Measurements from ENCODE around the gene XRCC1. TPM values are rescaled to one million over a fixed set of nuclear protein-coding genes. Genes with fewer than 3 reads are reported as not detected.

Gene XRCC1
- polyA plus RNA-seq, 1 donor from 2014 or later, result 23.6 TPM

DNA sequence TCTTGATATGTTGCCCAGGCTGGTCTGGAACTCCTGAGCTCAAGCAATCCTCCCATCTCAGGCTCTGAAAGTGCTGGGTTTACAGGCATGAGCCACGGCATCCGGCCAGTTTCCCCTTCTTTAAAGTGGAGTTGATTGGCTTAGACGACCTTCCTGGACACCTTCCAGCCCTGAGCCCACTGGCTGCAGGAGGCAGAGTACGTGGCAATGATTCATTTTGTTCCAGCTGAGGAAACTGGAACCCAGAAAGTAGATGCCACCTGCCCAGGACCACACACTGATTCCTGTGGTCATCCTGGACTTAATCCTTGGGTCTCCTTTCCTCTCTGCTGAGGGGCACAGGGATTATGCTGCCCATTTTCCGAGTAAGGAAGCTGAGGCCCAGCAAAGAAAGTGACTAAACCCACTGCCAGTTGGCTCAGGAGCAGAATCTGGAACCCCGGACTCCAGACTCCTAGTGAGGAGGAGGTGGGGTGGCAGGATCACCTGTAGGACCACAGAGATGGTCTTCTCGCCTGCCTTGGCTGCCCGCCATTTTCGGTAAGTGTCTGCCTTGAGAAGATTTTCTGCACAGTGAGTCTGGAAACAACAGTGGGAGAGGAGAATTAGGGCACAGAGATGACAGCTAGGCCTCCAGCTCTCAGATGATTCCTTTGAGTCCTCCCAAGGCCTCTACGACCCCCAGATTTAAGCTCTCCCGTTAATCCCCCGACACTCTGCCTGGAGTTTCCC is 737 bp downstream of the XRCC1 start:
- peaks cover 16 to 25% (median 22%) of the 10 kb centered on the region in 3 donors for H3K4me1 Mint-ChIP-seq
- H3K9me3 Mint-ChIP-seq, result no peaks in the 10 kb centered on the region
- H3K27ac Mint-ChIP-seq, result peak overlapping the region; percentile 97 to 99 (median 97)
- peak overlapping the region; percentile 93 to 99 (median 98) for H3K4me3 Mint-ChIP-seq
- H3K27me3 Mint-ChIP-seq, result peaks cover 3% of the 10 kb centered on the region
- H3K36me3 Mint-ChIP-seq, result peaks cover 3% of the 10 kb centered on the region

- no peaks in the 10 kb centered on the region for H3K9me3 Mint-ChIP-seq
- H3K4me3 Mint-ChIP-seq, result peak overlapping the region in 3 of 4 donors; percentile 23 to 60 (median 39)
- peaks cover 3% of the 10 kb centered on the region for H3K36me3 Mint-ChIP-seq
- H3K27me3 Mint-ChIP-seq, result no peaks in the 10 kb centered on the region
- H3K27ac Mint-ChIP-seq, result peak overlapping the region in 2 of 3 donors; percentile 39 to 53
- peaks cover 14 to 26% (median 22%) of the 10 kb centered on the region in 3 donors for H3K4me1 Mint-ChIP-seq
Observed at GRCh38 chr19:43572171-43572588, 3.1 kb downstream of the XRCC1 start.

DNA sequence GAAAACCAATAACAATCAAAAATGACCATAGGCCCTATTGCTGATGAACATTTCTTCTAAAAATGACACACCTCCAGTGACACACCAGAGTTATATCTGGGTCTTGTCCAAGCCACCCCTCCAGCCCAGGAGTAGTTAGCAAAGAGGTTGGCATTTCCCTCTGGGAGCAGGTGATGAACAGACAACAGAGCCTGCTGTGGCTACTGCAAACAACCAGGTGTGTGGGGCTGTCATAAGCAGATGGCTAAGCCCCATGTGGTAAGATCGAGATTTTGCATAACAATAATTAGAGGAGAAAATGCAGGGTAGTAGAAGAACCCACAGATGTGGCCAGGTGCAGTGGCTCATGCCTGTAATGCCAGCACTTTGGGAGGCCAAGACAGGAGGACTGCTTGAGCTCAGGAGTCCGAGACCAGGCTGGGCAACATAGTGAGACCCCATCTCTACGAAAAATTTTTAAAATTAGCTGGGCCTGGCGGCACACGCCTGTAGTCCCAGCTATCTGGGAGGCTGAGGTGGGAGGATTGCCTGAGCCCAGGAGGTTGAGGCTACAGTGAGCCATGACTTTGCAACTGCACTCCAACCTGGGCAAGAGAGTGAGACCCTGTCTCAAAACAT is 5.0 kb downstream of the XRCC1 start:
- H3K4me3 Mint-ChIP-seq, result peak overlapping the region in 3 of 4 donors; percentile 21 to 55 (median 34)
- no peaks in the 10 kb centered on the region for H3K9me3 Mint-ChIP-seq
- H3K27me3 Mint-ChIP-seq, result no peaks in the 10 kb centered on the region
- peaks cover 15 to 23% (median 23%) of the 10 kb centered on the region in 3 donors for H3K4me1 Mint-ChIP-seq
- peaks cover 3% of the 10 kb centered on the region for H3K36me3 Mint-ChIP-seq
- H3K27ac Mint-ChIP-seq, result peak overlapping the region in 2 of 3 donors; percentile 66 to 94

- no peaks in the 10 kb centered on the region for H3K27me3 Mint-ChIP-seq
- peak overlapping the region in 2 of 3 donors; percentile 66 to 94 for H3K27ac Mint-ChIP-seq
- peak overlapping the region in 2 of 4 donors; percentile 34 to 55 for H3K4me3 Mint-ChIP-seq
- H3K4me1 Mint-ChIP-seq, result peaks cover 11 to 24% (median 17%) of the 10 kb centered on the region in 3 donors
- peaks cover 3% of the 10 kb centered on the region for H3K36me3 Mint-ChIP-seq
- H3K9me3 Mint-ChIP-seq, result peaks cover 0 to 1% (median 0%) of the 10 kb centered on the region in 3 donors
Observed at GRCh38 chr19:43569657-43570056, 5.7 kb downstream of the XRCC1 start.

DNA sequence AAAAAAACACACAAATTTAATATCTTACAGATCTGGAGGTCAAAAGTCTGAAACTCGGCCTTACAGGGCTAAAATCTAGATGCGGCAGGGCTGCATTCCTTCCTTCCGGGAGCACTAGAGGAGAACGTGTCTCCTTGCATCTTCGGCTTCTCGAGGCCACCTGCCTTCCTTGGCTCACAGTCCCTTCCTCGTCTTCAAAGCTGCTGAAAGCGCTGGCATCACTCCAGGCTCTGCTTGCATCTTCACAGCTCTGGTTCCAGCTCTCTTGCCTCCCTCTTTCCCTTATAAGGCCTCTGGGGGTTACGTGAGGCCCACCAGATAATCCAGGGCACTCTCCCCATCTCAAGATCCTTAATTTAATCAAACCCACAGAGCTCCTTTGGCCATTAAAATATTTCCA is 10.5 kb downstream of the XRCC1 start:
- Mint-ChIP-seq H3K4me3 (peak overlapping the region in 2 of 4 donors; percentile 41 to 81), H3K36me3 (peaks cover 12% of the 10 kb centered on the region), H3K9me3 (peaks cover 0 to 1% (median 0%) of the 10 kb centered on the region in 3 donors), H3K4me1 (peaks cover 26 to 39% (median 34%) of the 10 kb centered on the region in 3 donors), H3K27me3 (peaks cover 2% of the 10 kb centered on the region), H3K27ac (peak overlapping the region; percentile 72 to 81 (median 75))

GRCh38 chr19:43563816-43564457 is 11.4 kb downstream of the XRCC1 start:
- Mint-ChIP-seq H3K4me3 (peak overlapping the region in 2 of 4 donors; percentile 4 to 37), H3K4me1 (peaks cover 25 to 38% (median 32%) of the 10 kb centered on the region in 3 donors), H3K27ac (peak overlapping the region; percentile 81 to 97 (median 89))

GRCh38 chr19:43562698-43563241 is 12.6 kb downstream of the XRCC1 start:
- peaks cover 2% of the 10 kb centered on the region for H3K27me3 Mint-ChIP-seq
- peaks cover 25 to 38% (median 34%) of the 10 kb centered on the region in 3 donors for H3K4me1 Mint-ChIP-seq
- H3K27ac Mint-ChIP-seq, result peak overlapping the region; percentile 81 to 97 (median 89)
- peak overlapping the region; percentile 48 to 92 (median 76) for H3K4me3 Mint-ChIP-seq
- H3K9me3 Mint-ChIP-seq, result peaks cover 0 to 1% (median 0%) of the 10 kb centered on the region in 3 donors
- H3K36me3 Mint-ChIP-seq, result peaks cover 13% of the 10 kb centered on the region

More at GRCh38 chr19:43563816-43564457, 11.4 kb downstream of the XRCC1 start:
- Mint-ChIP-seq H3K9me3 (peaks cover 0 to 1% (median 0%) of the 10 kb centered on the region in 3 donors), H3K36me3 (peaks cover 11% of the 10 kb centered on the region), H3K27me3 (peaks cover 2% of the 10 kb centered on the region)

DNA sequence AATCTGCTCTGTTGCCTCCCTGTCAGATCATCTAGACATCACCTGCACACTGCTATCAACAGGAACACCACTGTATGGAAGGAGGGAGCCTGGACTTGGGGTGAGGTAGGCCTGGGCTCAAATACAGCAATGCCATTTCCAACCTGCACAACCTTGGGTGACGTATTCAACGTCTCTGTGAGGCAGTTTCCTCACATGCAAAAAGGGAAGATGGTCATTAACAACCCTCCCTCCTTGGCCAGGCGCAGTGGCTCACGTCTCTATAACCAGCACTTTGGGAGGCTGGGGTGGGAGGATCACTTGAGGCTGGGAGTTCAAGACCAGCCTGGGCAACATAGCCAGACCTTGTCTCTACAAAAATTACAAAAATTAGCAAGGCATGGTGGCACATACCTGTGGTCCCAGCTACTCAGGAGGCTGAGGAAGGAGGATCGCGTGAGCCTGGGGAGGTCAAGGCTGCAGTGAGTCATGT is 13.1 kb downstream of the XRCC1 start:
- H3K27me3 Mint-ChIP-seq, result peaks cover 2% of the 10 kb centered on the region
- peaks cover 25 to 38% (median 34%) of the 10 kb centered on the region in 3 donors for H3K4me1 Mint-ChIP-seq
- H3K4me3 Mint-ChIP-seq, result peak overlapping the region; percentile 48 to 92 (median 76)
- peaks cover 15% of the 10 kb centered on the region for H3K36me3 Mint-ChIP-seq
- H3K9me3 Mint-ChIP-seq, result peaks cover 0 to 1% (median 0%) of the 10 kb centered on the region in 3 donors
- peak overlapping the region; percentile 81 to 97 (median 89) for H3K27ac Mint-ChIP-seq

DNA sequence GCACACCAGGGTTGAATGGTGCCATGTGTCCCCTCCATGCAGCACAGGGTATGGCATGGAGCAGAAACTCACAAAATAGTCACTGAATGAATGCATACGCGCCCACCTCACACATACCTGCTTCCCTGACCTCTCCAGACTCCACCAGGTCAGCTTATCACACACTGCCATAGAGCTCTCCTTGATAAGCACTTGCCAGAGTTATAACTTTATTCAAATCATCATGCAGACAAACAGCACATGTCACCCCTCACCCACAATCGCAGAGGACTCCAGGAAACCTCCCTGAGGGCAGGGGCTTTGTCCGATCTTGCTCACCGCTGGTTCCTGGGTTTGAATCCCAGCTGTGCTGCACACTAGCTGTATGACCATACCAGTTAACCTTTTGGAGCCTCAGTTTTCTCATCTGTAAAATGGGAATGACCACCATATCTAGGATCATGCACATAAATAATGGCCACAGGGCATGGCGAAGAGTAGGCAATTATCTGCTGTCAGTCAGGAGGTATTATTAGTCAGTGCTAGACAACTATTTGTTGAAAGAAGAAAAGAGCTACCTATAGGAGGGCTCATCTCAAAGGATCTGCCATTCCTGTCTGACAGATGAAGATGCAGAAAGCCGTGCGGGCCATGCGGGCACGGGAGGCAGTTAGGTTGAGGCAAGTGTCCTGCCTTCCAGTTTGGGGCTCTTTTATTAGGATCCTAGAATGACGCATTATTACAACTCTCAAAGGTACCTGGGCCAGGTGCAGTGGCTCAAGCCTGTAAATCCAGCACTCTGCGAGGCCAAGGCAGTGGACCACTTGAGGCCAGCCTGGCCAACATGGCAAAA is 14.0 kb downstream of the XRCC1 start:
- Mint-ChIP-seq H3K27ac (peak overlapping the region; percentile 81 to 97 (median 91)), H3K36me3 (peaks cover 13% of the 10 kb centered on the region), H3K27me3 (peaks cover 2% of the 10 kb centered on the region), H3K4me3 (peak overlapping the region in 2 of 4 donors; percentile 11 to 67), H3K9me3 (peaks cover 0 to 1% (median 0%) of the 10 kb centered on the region in 3 donors), H3K4me1 (peaks cover 21 to 35% (median 31%) of the 10 kb centered on the region in 3 donors)

- Mint-ChIP-seq H3K4me3 (peak overlapping the region in 2 of 4 donors; percentile 11 to 65), H3K27ac (peak overlapping the region; percentile 45 to 91 (median 55)), H3K36me3 (peaks cover 13% of the 10 kb centered on the region), H3K27me3 (peaks cover 2% of the 10 kb centered on the region), H3K4me1 (peaks cover 21 to 35% (median 31%) of the 10 kb centered on the region in 3 donors), H3K9me3 (peaks cover 0 to 1% (median 0%) of the 10 kb centered on the region in 3 donors)
Observed at GRCh38 chr19:43560687-43561086, 14.6 kb downstream of the XRCC1 start.

- Mint-ChIP-seq H3K4me3 (no peak overlapping the region), H3K36me3 (peaks cover 6% of the 10 kb centered on the region)
Observed at GRCh38 chr19:43555185-43555770, 20.0 kb downstream of the XRCC1 start.

DNA sequence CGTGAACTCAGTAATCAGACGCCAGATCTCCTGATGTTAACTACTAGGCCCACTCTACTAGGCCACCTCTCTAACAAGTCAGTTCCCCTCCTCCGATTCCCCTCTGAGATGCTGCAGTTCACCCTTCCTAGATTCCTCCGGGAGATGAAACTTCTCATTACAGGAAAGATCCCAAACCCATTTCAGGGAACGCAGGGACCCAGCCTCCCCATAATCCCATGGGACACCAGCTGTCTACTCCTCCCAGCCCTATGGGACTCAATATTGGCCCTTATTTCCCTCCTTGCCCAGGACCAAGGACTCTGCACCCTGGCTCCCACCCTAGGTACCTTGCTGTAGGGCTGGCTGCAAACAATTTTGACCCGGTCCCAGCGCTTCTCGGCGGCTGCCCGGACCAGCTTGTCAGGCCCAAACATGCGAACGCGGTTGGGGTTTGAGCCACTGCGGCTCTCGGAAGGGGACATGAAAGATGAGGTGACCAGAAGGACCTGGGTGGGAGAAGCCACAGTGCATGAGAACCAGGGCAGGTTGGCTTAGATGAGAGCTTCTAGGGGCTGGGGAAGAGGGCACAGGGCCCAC is 20.9 kb downstream of the XRCC1 start:
- Mint-ChIP-seq H3K4me3 (no peak overlapping the region), H3K36me3 (peaks cover 5% of the 10 kb centered on the region), H3K27me3 (no peaks in the 10 kb centered on the region), H3K4me1 (peaks cover 6 to 13% (median 8%) of the 10 kb centered on the region in 3 donors), H3K27ac (no peak overlapping the region), H3K9me3 (no peaks in the 10 kb centered on the region)

More at GRCh38 chr19:43555185-43555770, 20.0 kb downstream of the XRCC1 start:
- Mint-ChIP-seq H3K4me1 (peaks cover 6 to 13% (median 10%) of the 10 kb centered on the region in 3 donors), H3K27ac (peak overlapping the region in 1 of 3 donors; percentile 59), H3K27me3 (no peaks in the 10 kb centered on the region), H3K9me3 (no peaks in the 10 kb centered on the region)

DNA sequence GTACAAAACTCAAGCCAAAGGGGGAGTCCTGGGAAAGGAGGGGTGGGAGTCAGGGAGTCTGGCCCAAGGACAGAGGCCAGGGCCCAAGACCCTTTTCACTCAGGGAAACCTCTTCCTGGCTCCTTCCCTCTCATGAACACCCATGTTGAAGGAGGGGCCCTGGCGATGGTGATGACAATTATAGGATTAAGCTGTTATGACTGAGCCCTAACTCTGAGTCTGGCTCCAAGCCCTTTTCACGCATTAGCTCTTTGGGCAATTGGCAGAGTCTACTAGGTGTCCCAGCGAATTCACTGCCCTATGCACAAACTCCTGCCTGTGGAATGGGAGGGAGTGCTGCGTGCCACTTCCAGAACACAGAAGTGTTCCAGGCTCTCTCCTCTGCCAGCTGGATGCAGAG is 21.7 kb downstream of the XRCC1 start:
- peaks cover 6 to 13% (median 8%) of the 10 kb centered on the region in 3 donors for H3K4me1 Mint-ChIP-seq
- H3K27me3 Mint-ChIP-seq, result no peaks in the 10 kb centered on the region
- no peak overlapping the region for H3K4me3 Mint-ChIP-seq
- H3K27ac Mint-ChIP-seq, result no peak overlapping the region
- peaks cover 5% of the 10 kb centered on the region for H3K36me3 Mint-ChIP-seq
- no peaks in the 10 kb centered on the region for H3K9me3 Mint-ChIP-seq
